GM12891 (cell line): Measurements from ENCODE around the gene ALG5.

ENCODE experiments used
- DNase-seq: peaks from one replicate; pipeline ENCODE4 v3.0.0; 2011; ENCODE audit warnings: low spot score; ENCODE audit not compliant: insufficient read length
- FAIRE-seq: peaks from 2 replicates; lab custom pipeline; 2011; peaks lifted over from hg19 to GRCh38; lab: Jason Lieb, UNC
- PAX5 ChIP-seq: IDR thresholded peaks from 2 replicates; pipeline ENCODE4 v1.6.1; 2011; ENCODE audit warnings: low read length, moderate library complexity, mild to moderate bottlenecking; ENCODE audit not compliant: insufficient read depth, severe bottlenecking
- POLR2A ChIP-seq: IDR thresholded peaks from 2 replicates; pipeline ENCODE4 v1.6.1; 2011; ENCODE audit warnings: low read depth, low read length, control low read depth
- POLR2AphosphoS5 ChIP-seq: IDR thresholded peaks from 2 replicates; pipeline ENCODE4 v1.6.1; 2011; ENCODE audit warnings: low read depth, low read length, control low read depth
- POU2F2 ChIP-seq: IDR thresholded peaks from 2 replicates; pipeline ENCODE4 v1.6.1; 2011; ENCODE audit warnings: low read depth, mild to moderate bottlenecking, control low read depth, low read length, moderate library complexity
- SPI1 ChIP-seq: IDR thresholded peaks from 2 replicates; pipeline ENCODE4 v1.6.1; 2011; ENCODE audit warnings: low read depth, low read length, control low read depth
- TAF1 ChIP-seq: IDR thresholded peaks from 2 replicates; pipeline ENCODE4 v1.6.1; 2011; ENCODE audit warnings: low read depth, low read length, control low read depth

The ALG5 gene

GRCh38 chr13:36918246-36919131 is 80.7 kb downstream of the ALG5 start:
- DNase-seq = no peak
- TF ChIP-seq TAF1 (no peak), SPI1 (no peak), POLR2AphosphoS5 (no peak)
- FAIRE-seq = no peak

DNA sequence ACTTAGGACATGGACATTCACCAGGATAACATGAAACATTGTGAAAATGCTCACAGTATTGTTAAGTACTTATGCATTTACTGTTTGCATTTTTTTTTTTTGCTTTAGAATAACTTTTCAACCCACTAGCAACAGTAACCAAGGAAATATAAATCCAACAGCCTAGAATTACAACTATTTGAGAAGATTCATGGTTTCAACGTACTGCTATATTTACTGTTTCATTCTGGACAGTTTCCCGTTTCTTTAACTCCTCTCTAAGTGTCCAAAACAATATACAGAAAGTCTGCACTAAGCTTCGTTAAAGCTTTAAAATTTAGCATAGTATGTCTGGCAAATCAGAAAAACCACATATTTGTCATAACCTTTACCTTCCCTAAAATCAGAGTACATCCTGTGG is 81.8 kb downstream of the ALG5 start:
- DNase-seq (no peak), FAIRE-seq (no peak)
- TF ChIP-seq PAX5 = no peak
- TF ChIP-seq POLR2AphosphoS5 = no peak
- no peak for TF ChIP-seq TAF1
- no peak for TF ChIP-seq POLR2A
- TF ChIP-seq POU2F2 = no peak
- no peak for TF ChIP-seq SPI1

- TF ChIP-seq SPI1 (no peak), POLR2AphosphoS5 (no peak), PAX5 (no peak), TAF1 (no peak), POLR2A (no peak), POU2F2 (no peak)
- DNase-seq (no peak), FAIRE-seq (no peak)
These were observed 83.1 kb downstream of the ALG5 start for GRCh38 chr13:36915896-36916640.

DNA sequence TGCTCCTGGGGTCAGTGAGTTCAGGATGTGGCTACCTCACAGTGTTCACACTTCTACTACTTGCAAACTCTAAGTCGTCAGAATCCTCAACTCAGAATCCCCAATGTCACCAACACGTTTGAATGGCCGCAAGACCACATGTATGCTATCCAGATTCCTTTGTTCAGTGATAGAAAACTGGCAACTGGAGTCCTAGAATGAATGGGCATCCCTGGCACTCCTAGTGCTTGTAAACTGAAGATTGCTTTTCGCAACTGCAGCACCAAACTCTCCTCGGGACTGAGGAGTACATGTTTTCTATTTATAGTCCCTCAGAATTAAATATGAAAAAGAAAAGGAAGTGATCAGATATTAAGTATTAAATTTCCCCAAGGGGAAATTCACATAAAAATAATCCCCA is 84.0 kb downstream of the ALG5 start:
- FAIRE-seq = no peak
- no peak for TF ChIP-seq POLR2AphosphoS5
- no peak for TF ChIP-seq POU2F2
- TF ChIP-seq TAF1 = no peak
- TF ChIP-seq POLR2A = no peak
- no peak for TF ChIP-seq SPI1
- TF ChIP-seq PAX5 = no peak
- no peak for DNase-seq

- no peak for TF ChIP-seq POU2F2
- TF ChIP-seq TAF1 = no peak
- no peak for TF ChIP-seq SPI1
- TF ChIP-seq POLR2A = no peak
- no peak for TF ChIP-seq POLR2AphosphoS5
- no peak for TF ChIP-seq PAX5
- DNase-seq (no peak), FAIRE-seq (no peak)
These were observed 84.5 kb downstream of the ALG5 start for GRCh38 chr13:36914648-36915047.

DNA sequence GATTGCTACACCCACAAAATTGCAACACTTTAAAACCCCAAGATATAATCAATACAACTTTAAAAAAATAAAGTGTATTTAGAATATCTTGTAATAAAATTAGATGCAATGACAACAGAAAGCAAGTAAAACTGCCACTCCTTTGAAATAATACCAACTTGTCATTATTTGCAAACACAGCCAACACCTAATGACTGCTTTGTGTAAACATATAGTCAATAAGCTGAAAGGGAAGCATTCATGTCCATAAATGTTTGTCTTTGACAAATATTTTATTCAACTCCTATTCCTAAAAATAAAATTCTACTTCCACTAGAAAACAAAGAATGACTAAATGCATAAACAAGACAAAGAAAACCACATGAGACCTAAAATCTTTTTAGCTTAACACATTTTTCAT is 85.7 kb downstream of the ALG5 start:
- TF ChIP-seq POLR2A = no peak
- no peak for TF ChIP-seq POU2F2
- no peak for TF ChIP-seq SPI1
- TF ChIP-seq POLR2AphosphoS5 = no peak
- no peak for TF ChIP-seq TAF1
- no peak for TF ChIP-seq PAX5
- no peak for FAIRE-seq
- DNase-seq = no peak

DNA sequence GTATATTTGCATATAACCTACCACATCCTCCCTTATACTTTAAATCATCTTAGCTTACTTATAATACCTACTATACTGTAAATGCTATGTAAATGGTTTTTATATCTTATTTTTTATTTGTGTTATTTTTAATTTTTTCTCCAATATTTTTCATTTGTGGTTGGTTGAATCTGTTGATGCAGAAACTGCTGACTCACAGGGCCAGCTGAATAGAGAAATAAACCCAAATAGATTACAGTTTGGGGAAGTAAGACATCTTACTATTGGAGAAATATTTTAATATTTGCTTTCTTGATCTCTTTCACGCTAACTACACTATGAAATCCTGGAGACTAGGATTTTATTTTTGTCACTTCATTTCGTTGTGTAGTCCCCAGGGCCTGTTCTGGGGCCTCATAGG is 86.2 kb downstream of the ALG5 start:
- DNase-seq = no peak
- no peak for TF ChIP-seq POU2F2
- no peak for TF ChIP-seq POLR2A
- TF ChIP-seq PAX5 = no peak
- TF ChIP-seq TAF1 = no peak
- no peak for TF ChIP-seq SPI1
- TF ChIP-seq POLR2AphosphoS5 = no peak
- no peak for FAIRE-seq

DNA sequence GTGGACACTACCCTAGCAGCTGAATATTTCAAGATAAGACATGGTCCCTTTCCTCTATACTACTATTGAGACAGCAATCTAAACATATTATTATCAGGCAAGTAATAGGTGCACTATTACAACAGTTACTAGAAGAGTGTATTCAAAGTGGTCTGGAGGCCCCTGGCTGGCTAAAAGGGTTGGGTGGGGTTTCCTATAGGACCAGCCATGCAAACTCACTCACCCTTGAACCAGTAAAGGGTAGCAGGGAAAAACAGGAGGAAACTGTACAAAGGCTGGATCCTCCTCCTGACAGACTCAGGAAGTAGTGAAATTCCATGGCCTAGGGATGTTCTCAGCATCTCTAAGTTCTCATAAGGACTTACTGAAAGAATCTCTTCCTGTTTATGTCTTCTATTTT is 86.8 kb downstream of the ALG5 start:
- no peak for DNase-seq
- TF ChIP-seq SPI1 = no peak
- no peak for TF ChIP-seq POU2F2
- TF ChIP-seq PAX5 = no peak
- TF ChIP-seq POLR2A = no peak
- no peak for TF ChIP-seq POLR2AphosphoS5
- no peak for TF ChIP-seq TAF1
- no peak for FAIRE-seq

DNA sequence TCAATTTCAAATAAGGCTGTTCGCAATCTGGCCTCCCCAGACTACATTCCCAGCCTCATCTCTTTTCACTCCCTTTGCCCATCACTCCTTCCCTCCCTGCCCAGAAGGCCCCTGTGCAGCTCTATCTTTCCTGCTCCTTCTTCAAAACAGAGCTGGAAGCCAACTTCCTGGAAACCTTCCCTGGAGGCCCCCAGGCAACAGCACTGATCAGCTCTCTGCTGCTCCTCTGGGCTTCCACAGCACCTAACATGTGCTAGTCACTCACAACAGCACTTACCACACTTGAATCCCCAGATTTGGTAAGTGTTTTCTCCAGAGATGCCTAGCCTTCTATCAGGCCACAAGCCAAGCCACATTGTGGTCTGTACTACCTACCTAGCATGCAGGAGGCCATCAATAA is 88.6 kb downstream of the ALG5 start:
- no peak for FAIRE-seq
- no peak for DNase-seq
- TF ChIP-seq POLR2AphosphoS5 (no peak), POLR2A (no peak), PAX5 (no peak), TAF1 (no peak), SPI1 (no peak), POU2F2 (no peak)
